Measurements from ENCODE around the gene PARVB.

GRCh38 chr22:44025171-44026065 is 1.3 kb downstream of the PARVB start:
- TF ChIP-seq CTCF (IDR thresholded peaks at IDR 0.05) (no peak), POLR2A (IDR thresholded peaks at IDR 0.05) (no peak), EP300 (IDR thresholded peaks at IDR 0.05) (no peak)
